ENCODE measurements around the gene TMEM125. TPM values are rescaled to one million over a fixed set of nuclear protein-coding genes. Genes with fewer than 3 reads are reported as not detected.

Gene TMEM125
- total RNA-seq, 1 experiment from 2014 or later: 21.5 TPM

GRCh38 chr1:43253173-43253572, 16.6 kb upstream of the TMEM125 start:
- H3K27me3 Mint-ChIP-seq (ENCODE audit: low read depth): peaks cover 58% of the 10 kb centered on the region
- ATAC-seq (no peak), DNase-seq (ENCODE audit: low spot score) (no peak)
- no peak overlapping the region for H3K4me3 Mint-ChIP-seq
- TF ChIP-seq ZNF423 (CRISPR knock-in tag; IDR thresholded peaks at IDR 0.05): no peak
- TF ChIP-seq CBFB (CRISPR knock-in tag; IDR thresholded peaks at IDR 0.05; ENCODE audit: low read depth): no peak
- no peak for TF ChIP-seq SMAD3 (CRISPR knock-in tag; IDR thresholded peaks at IDR 0.05; ENCODE audit: borderline replicate concordance)
- no peak for TF ChIP-seq ZNF317 (CRISPR knock-in tag; IDR thresholded peaks at IDR 0.05; ENCODE audit: borderline replicate concordance, low read depth)
- TF ChIP-seq NFE2L1 (CRISPR knock-in tag; IDR thresholded peaks at IDR 0.05): no peak
- TF ChIP-seq ZBTB43 (CRISPR knock-in tag; IDR thresholded peaks at IDR 0.05): no peak
- no peak for TF ChIP-seq PRRX2 (CRISPR knock-in tag; IDR thresholded peaks at IDR 0.05)
- no peak for TF ChIP-seq TEAD4 (CRISPR knock-in tag; IDR thresholded peaks at IDR 0.05)
- TF ChIP-seq AR (CRISPR knock-in tag; IDR thresholded peaks at IDR 0.05): no peak
- no peak for TF ChIP-seq CREM (CRISPR knock-in tag; IDR thresholded peaks at IDR 0.05)
- H3K4me1 Mint-ChIP-seq: no peaks in the 10 kb centered on the region
- H3K36me3 Mint-ChIP-seq: peaks cover 24% of the 10 kb centered on the region
- POLR2A ChIA-PET: no interaction called here
- CTCF ChIA-PET: no interaction called here
- peaks cover 55% of the 10 kb centered on the region for H3K9me3 Mint-ChIP-seq
- no peak overlapping the region; the same call in 1 of the 2 replicates for H3K27ac Mint-ChIP-seq

GRCh38 chr1:43253876-43254275, 15.9 kb upstream of the TMEM125 start:
- ChIA-PET POLR2A (no interaction called here), CTCF (interaction anchor here (0.7 kb wide), 1 partner anchor 842 kb away, joined by 3 read pairs; no protein-coding TSS in a partner anchor)
- peaks cover 31% of the 10 kb centered on the region for H3K36me3 Mint-ChIP-seq
- peaks cover 61% of the 10 kb centered on the region for H3K9me3 Mint-ChIP-seq
- no peak for ATAC-seq
- peaks cover 65% of the 10 kb centered on the region for H3K27me3 Mint-ChIP-seq (ENCODE audit: low read depth)
- no peak for DNase-seq (ENCODE audit: low spot score)
- H3K4me1 Mint-ChIP-seq: no peaks in the 10 kb centered on the region
- no peak overlapping the region for H3K4me3 Mint-ChIP-seq
- H3K27ac Mint-ChIP-seq: no peak overlapping the region
- TF ChIP-seq CREM (CRISPR knock-in tag; IDR thresholded peaks at IDR 0.05): no peak
- no peak for TF ChIP-seq ZBTB43 (CRISPR knock-in tag; IDR thresholded peaks at IDR 0.05)
- no peak for TF ChIP-seq AFF4 (CRISPR knock-in tag; IDR thresholded peaks at IDR 0.05; ENCODE audit: borderline replicate concordance)
- no peak for TF ChIP-seq CTCF (IDR thresholded peaks at IDR 0.05)
- no peak for TF ChIP-seq ZNF416 (CRISPR knock-in tag; IDR thresholded peaks at IDR 0.05)
- TF ChIP-seq ATF3 (CRISPR knock-in tag; conservative IDR thresholded peaks at IDR 0.05): no peak
- no peak for TF ChIP-seq E2F1 (CRISPR knock-in tag; IDR thresholded peaks at IDR 0.05)
- no peak for TF ChIP-seq OVOL2 (CRISPR knock-in tag; IDR thresholded peaks at IDR 0.05; ENCODE audit: borderline replicate concordance)
- no peak for TF ChIP-seq ZNF121 (CRISPR knock-in tag; IDR thresholded peaks at IDR 0.05)
- TF ChIP-seq FOXP1 (CRISPR knock-in tag; IDR thresholded peaks at IDR 0.05; ENCODE audit: borderline replicate concordance): no peak
- no peak for TF ChIP-seq ZNF219 (CRISPR knock-in tag; IDR thresholded peaks at IDR 0.05; ENCODE audit: borderline replicate concordance)
- TF ChIP-seq ZNF281 (CRISPR knock-in tag; IDR thresholded peaks at IDR 0.05): no peak

Measured in WTC11 (cell line).